K562 (cell line): ENCODE results near the gene PELI1. TPM values are rescaled to one million over a fixed set of nuclear protein-coding genes. Genes with fewer than 3 reads are reported as not detected.

Experiments used
- ATF1 ChIP-seq, 2 experiments: fragments of 450-650 bp in 1 of 2; IDR thresholded peaks; 2 replicates each; pipeline ENCODE4 v1.6.1; 2016; ENCODE audit warnings: missing compliant biosample characterization in 1 of 2, missing genetic modification characterization in 1 of 2
- BHLHE40 ChIP-seq: IDR thresholded peaks from 2 replicates; pipeline ENCODE4 v1.6.1; 2011; ENCODE audit warnings: low read length, improper control_type of control experiment
- BRF1 ChIP-seq: IDR thresholded peaks from 3 replicates; pipeline ENCODE4 v1.6.1; 2011; ENCODE audit warnings: borderline replicate concordance, mild to moderate bottlenecking; ENCODE audit not compliant: insufficient read length; ENCODE audit errors: extremely low read depth
- CHD2 ChIP-seq: IDR thresholded peaks from 2 replicates; pipeline ENCODE4 v1.6.1; 2011; ENCODE audit warnings: low read depth, low read length
- DPF2 ChIP-seq: fragments of 450-650 bp; IDR thresholded peaks from 2 replicates; pipeline ENCODE4 v1.6.1; 2016
- FOSL1 ChIP-seq: fragments of 200-800 bp; sonication (Bioruptor generic); conservative IDR thresholded peaks from 2 replicates; pipeline ENCODE4 v1.6.1; 2016; ENCODE audit warnings: missing genetic modification characterization, missing compliant biosample characterization
- FOXJ2 ChIP-seq: fragments of 200-800 bp; sonication (Bioruptor generic); IDR thresholded peaks from 2 replicates; pipeline ENCODE4 v1.6.1; 2016; ENCODE audit warnings: missing genetic modification characterization, missing compliant biosample characterization
- FOXK2 ChIP-seq, 2 experiments: fragments of 450-650 bp; IDR thresholded peaks in 1 of 2; conservative IDR thresholded peaks in 1 of 2; 2 replicates each; pipeline ENCODE4 v1.6.1; 2016; ENCODE audit warnings: low read depth in 2 of 2, mild to moderate bottlenecking in 1 of 2
- MCM3 ChIP-seq: fragments of 450-650 bp; IDR thresholded peaks from 2 replicates; pipeline ENCODE4 v1.6.1; 2016
- MEIS2 ChIP-seq: fragments of 450-650 bp; IDR thresholded peaks from 2 replicates; pipeline ENCODE4 v1.6.1; 2014; ENCODE audit warnings: mild to moderate bottlenecking; ENCODE audit not compliant: partially characterized antibody
- NFXL1 ChIP-seq: fragments of 450-650 bp; formaldehyde crosslinking; IDR thresholded peaks from 2 replicates; pipeline ENCODE4 v1.4.0; 2021; ENCODE audit warnings: mild to moderate bottlenecking
- REST ChIP-seq, 2 experiments: fragments of 450-650 bp; formaldehyde crosslinking in 1 of 2; IDR thresholded peaks; 2 replicates each; pipeline versions ENCODE4 v1.4.0 to v1.6.1; 2014 to 2020; ENCODE audit warnings: mild to moderate bottlenecking in 2 of 2, borderline replicate concordance in 1 of 2, low read depth in 1 of 2
- SAFB ChIP-seq: fragments of 200-400 bp; formaldehyde crosslinking; IDR thresholded peaks from 2 replicates; pipeline ENCODE4 v1.6.1; 2017; ENCODE audit warnings: low read depth, low read length, borderline replicate concordance
- SMARCE1 ChIP-seq: fragments of 450-650 bp; IDR thresholded peaks from 2 replicates; pipeline ENCODE4 v1.7.1; 2016; ENCODE audit warnings: mild to moderate bottlenecking
- TAF15 ChIP-seq: fragments of 200-400 bp; formaldehyde crosslinking; IDR thresholded peaks from 2 replicates; pipeline ENCODE4 v1.6.1; 2017; ENCODE audit warnings: mild to moderate bottlenecking, low read depth, low read length, moderate library complexity
- WHSC1 ChIP-seq: IDR thresholded peaks from one replicate; pipeline ENCODE4 v1.6.1; 2012; ENCODE audit warnings: low read length, control low read depth, inconsistent platforms
- ZBTB49 ChIP-seq: sonication (generic); formaldehyde crosslinking; IDR thresholded peaks from 2 replicates; pipeline ENCODE4 v1.8.0; 2022; ENCODE audit warnings: missing genetic modification reagents, mild to moderate bottlenecking, borderline replicate concordance
- polyA plus RNA-seq, 8 experiments: library from polyadenylated mRNA; depleted of rRNA in 4 of 8; stranded (reverse) in 5 of 8; unstranded in 3 of 8; fragments of >200 nt; fragmentation: Nextera tagmentation in 2 of 8; fragmentation: Illumina TruSeq in 1 of 8; extraction: Ambion mirVana in 2 of 8; extraction: Trizol in 1 of 8; gene quantifications; 2 replicates each; pipeline versions ENCODE4 v1.2.1 to v1.2.3, GENCODE V29; 2011 to 2014; ENCODE audit warnings: inconsistent platforms in 1 of 8, missing spikeins in 1 of 8
- total RNA-seq, 7 experiments: library from RNA; depleted of rRNA in 6 of 7; stranded (reverse); fragments of >200 nt in 6 of 7; fragmentation: Illumina TruSeq in 2 of 7; extraction: Trizol in 2 of 7; gene quantifications; 2 replicates each; pipeline versions ENCODE4 v1.2.1 to v1.2.3, GENCODE V29; 2011 to 2021; ENCODE audit warnings: low replicate concordance in 1 of 7
- TF ChIP-seq, protein P1 (sequence below), 2 experiments: fragments of 450-650 bp in 1 of 2; sonication (generic) in 1 of 2; formaldehyde crosslinking in 1 of 2; IDR thresholded peaks in 1 of 2; conservative IDR thresholded peaks in 1 of 2; 2 replicates each; pipeline versions ENCODE4 v1.6.1 to v1.8.1; 2016 to 2023; ENCODE audit warnings: mild to moderate bottlenecking in 2 of 2, moderate library complexity in 2 of 2, inconsistent platforms in 1 of 2, missing genetic modification reagents in 1 of 2

Gene PELI1
- total and polyA plus RNA-seq, 9 of the 15 experiments (the other 6 are each of a cell fraction or from before 2014, with no cell fraction given) = 3.3 to 19.2 (median 12.5) TPM

DNA sequence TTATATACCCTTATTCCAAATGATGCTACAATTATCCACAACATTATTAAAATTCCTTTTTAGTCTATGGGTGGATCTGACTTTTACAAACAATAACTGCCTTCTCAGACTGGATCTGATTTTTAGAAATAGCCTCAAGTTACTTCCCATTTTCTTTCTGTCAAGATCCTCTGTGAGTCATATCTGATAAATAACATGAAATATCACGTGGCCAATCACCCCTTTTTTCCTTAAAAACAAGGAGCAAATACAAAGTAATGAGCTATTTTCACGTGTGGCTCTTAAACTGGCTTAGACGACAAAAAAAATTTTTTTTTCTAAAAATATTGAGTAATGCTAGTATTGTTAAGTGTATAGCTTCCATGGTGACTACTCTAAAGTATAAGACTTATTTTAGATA is 6.7 kb downstream of the PELI1 start (continued):
- TF ChIP-seq REST (IDR thresholded peaks at IDR 0.05; ENCODE audit: borderline replicate concordance) (peak; percentile 38; the same call in 1 of the 2 replicates), REST (CRISPR knock-in tag; IDR thresholded peaks at IDR 0.05; ENCODE audit: low read depth) (no peak), ZBTB49 (CRISPR knock-in tag) (no peak), NFXL1 (CRISPR knock-in tag) (no peak), FOSL1 (peak; percentile 97), SMARCE1 (peak; percentile 85; the same call in 1 of the 2 replicates), MCM3 (no peak), ATF1 (CRISPR knock-in tag; IDR thresholded peaks at IDR 0.05) (no peak), ATF1 (tag; IDR thresholded peaks at IDR 0.05) (0 out of 2 replicates have a peak, but pooled peaks have one; percentile 8), CHD2 (no peak), BRF1 (no peak), MEIS2 (peak; percentile 44), DPF2 (peak; percentile 71), SAFB (no peak), BHLHE40 (peak; percentile 54; the same call in 1 of the 2 replicates), FOXK2 (conservative IDR thresholded peaks at IDR 0.05 in 1 of 2, IDR thresholded peaks at IDR 0.05 in 1 of 2; ENCODE audit: low read depth in 2 of 2) (peak; percentile 36 to 54; a peak in 2 of 4 replicates), TAF15 (no peak), FOXJ2 (tag) (peak; percentile 20; the same call in 1 of the 2 replicates), WHSC1 (no peak)
- TF ChIP-seq, protein P1, sequence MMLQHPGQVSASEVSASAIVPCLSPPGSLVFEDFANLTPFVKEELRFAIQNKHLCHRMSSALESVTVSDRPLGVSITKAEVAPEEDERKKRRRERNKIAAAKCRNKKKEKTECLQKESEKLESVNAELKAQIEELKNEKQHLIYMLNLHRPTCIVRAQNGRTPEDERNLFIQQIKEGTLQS (IDR thresholded peaks at IDR 0.05) = peak; percentile 76
- TF ChIP-seq, protein P1 (CRISPR knock-in tag; conservative IDR thresholded peaks at IDR 0.05) = no peak
